ENCODE data around the gene MINK1.

GRCh38 chr17:4942760-4943508, 109.8 kb downstream of the MINK1 start:
- TF ChIP-seq USF2 (CRISPR knock-in tag; IDR thresholded peaks at IDR 0.05): no peak
- TF ChIP-seq JUN (CRISPR knock-in tag; IDR thresholded peaks at IDR 0.05): no peak
- TF ChIP-seq CTCF (IDR thresholded peaks at IDR 0.05): no peak
- TF ChIP-seq E2F4 (CRISPR knock-in tag; IDR thresholded peaks at IDR 0.05; ENCODE audit: borderline replicate concordance, low read depth): no peak
- no peak for TF ChIP-seq PREB (CRISPR knock-in tag; IDR thresholded peaks at IDR 0.05; ENCODE audit: borderline replicate concordance)
- no peak for TF ChIP-seq MYBL2 (CRISPR knock-in tag; IDR thresholded peaks at IDR 0.05)
- TF ChIP-seq PRDM15 (CRISPR knock-in tag; IDR thresholded peaks at IDR 0.05): no peak
- no peak for TF ChIP-seq KAT7 (CRISPR knock-in tag; IDR thresholded peaks at IDR 0.05; ENCODE audit: borderline replicate concordance)
- no peak for TF ChIP-seq MAX (CRISPR knock-in tag; IDR thresholded peaks at IDR 0.05)
- TF ChIP-seq AFF4 (CRISPR knock-in tag; IDR thresholded peaks at IDR 0.05; ENCODE audit: borderline replicate concordance): no peak

Data from WTC11 (cell line).